Suppressor macrophage treated with lipopolysaccharide for 1 hour (primary cell): ENCODE data around the gene SKOR2.
A peak's percentile ranks its signal among the peaks of the same experiment; 100 is the strongest.

ENCODE experiments used
- DNase-seq, 3 donors: peaks; one replicate each; pipeline ENCODE4 v3.0.0-alpha.2; 2020 to 2022

Gene SKOR2, protein sequence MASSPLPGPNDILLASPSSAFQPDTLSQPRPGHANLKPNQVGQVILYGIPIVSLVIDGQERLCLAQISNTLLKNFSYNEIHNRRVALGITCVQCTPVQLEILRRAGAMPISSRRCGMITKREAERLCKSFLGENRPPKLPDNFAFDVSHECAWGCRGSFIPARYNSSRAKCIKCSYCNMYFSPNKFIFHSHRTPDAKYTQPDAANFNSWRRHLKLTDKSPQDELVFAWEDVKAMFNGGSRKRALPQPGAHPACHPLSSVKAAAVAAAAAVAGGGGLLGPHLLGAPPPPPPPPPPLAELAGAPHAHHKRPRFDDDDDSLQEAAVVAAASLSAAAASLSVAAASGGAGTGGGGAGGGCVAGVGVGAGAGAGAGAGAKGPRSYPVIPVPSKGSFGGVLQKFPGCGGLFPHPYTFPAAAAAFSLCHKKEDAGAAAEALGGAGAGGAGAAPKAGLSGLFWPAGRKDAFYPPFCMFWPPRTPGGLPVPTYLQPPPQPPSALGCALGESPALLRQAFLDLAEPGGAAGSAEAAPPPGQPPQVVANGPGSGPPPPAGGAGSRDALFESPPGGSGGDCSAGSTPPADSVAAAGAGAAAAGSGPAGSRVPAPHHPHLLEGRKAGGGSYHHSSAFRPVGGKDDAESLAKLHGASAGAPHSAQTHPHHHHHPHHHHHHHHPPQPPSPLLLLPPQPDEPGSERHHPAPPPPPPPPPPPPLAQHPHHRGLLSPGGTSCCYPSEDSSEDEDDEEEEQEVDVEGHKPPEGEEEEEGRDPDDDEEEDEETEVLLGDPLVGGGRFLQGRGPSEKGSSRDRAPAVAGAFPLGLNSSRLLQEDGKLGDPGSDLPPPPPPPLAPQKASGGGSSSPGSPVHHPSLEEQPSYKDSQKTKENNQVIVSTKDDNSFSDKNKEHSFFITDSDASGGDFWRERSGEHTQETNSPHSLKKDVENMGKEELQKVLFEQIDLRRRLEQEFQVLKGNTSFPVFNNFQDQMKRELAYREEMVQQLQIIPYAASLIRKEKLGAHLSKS

GRCh38 chr18:47251289-47252120 is at the start of gene SKOR2:
TSS of gene SKOR2 (minus strand) at chr18:47251660. CDS start at chr18:47249183, 2,477 bp downstream.
- DNase-seq = peak in 2 of 3 donors; percentile 4 to 18

DNA sequence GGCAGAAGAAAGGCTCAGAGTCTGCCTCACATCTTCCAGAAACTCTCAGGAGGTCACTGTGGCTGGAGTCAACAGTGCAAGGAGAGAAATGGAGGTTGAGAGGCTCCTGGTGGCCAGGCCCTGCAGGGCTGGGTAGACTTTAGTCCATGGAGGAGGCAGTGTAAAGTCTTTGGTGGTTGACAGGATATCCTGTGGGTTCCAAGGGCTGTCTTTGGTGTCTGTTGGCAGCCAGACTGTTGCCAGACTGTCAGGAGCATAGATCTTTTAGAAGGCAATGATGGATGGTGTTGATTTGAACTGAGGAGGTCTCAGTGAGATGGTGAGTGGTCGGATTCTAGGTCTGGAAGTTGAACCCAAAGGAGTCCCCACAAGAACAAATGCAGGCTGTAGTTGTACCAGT is 45.0 kb upstream of the SKOR2 start:
- DNase-seq = no peak

DNA sequence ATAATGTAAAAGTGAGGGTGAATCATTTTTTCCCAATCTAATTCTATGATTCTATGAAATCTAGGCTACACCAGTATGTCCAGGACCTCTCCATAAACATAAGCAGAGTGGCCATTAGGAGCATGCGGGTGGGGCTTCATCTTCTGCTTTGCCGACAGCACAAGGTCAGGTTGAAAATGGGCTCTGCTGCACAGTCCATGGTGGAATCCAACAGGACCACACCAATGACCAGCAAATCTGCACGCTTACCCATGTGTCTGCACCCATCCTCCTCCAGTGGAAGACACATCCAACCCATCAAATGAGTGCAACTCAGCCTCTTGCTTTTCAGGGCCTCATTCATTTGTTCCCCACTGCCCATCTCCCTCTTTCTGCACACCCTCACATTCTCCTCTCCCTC is 43.3 kb upstream of the SKOR2 start:
- DNase-seq = no peak

DNA sequence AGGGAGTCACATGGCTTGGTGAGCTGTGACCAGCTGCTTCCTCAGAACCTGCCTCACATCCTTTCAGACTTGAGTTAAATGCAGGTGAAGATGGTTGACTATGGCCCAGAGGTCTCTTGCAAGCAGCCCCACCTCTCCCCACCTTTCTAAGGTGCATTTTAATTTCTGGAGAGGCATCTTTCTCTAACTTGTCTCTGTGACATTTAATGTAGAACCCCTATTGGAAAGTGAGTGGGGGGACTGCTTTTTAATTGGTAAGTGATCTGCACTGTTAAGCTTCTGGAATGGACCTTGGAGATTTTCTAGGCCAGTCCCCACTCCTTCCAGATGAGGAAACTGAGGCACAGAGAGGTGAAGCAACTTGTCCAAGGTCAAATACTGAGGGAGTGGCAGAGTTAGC is 37.3 kb upstream of the SKOR2 start:
- DNase-seq = no peak

DNA sequence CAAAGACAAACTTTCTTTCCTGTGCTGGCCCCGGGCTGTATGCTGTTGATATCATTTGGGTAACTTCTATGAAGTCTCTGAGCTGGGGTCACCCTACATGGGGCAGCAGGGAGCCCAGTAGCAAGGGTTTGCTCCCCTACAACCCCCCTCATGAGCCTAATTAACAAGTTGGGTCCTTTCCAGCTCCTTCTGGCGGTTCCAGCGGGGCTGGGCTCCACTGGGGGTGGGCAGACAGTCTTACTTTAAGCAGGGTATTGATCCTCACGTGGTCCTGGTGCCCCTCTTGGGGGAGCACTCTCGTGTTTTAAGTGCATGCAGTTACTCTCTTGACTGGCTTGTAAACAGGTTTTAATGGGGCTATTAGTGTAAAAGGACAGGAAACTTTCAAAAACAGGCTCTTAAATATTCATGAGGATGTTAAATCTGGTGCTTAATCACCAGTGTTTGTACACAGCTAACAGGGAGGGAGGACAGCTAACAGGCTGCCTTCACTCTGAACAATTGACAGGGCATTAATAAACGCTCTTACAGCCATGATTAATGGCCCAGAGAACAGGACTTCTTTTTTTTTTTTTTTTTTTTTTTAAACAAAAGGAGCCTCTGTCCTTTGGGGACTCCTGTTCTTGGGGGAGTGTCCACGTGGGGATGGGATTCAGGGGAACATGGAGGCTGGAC is 36.6 kb upstream of the SKOR2 start:
- no peak for DNase-seq

DNA sequence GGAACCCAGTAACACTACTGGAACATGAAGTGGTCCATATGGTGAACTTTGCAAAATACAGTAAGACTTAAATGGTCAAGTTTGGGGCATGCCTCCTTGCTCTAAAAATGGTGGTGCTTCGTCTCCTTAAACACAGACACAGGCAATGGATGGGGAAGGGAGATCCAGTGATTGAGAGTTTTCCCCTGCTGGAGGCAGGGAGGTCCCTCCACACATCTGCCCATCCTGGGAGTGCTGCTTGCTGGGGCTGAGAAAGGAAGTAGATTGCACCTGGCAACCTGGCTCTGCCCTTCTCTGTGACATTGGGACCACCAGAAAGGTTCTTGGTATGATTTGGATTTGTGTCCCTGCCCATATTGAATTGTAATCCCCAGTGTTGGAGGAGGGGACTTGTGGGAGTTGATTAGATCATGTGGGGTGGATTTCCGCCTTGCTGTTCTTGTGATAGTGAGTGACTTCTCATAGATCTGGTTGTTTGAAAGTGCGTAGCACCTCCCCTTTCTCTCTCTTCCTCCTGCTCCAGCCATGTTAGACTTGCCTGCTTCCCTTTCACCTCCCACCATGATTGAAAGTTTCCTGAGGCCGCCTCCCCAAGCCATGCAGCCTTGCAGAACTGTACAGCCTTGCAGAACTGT is 35.4 kb upstream of the SKOR2 start:
- no peak for DNase-seq

GRCh38 chr18:47285456-47285855 is 34.0 kb upstream of the SKOR2 start:
- DNase-seq = no peak

DNA sequence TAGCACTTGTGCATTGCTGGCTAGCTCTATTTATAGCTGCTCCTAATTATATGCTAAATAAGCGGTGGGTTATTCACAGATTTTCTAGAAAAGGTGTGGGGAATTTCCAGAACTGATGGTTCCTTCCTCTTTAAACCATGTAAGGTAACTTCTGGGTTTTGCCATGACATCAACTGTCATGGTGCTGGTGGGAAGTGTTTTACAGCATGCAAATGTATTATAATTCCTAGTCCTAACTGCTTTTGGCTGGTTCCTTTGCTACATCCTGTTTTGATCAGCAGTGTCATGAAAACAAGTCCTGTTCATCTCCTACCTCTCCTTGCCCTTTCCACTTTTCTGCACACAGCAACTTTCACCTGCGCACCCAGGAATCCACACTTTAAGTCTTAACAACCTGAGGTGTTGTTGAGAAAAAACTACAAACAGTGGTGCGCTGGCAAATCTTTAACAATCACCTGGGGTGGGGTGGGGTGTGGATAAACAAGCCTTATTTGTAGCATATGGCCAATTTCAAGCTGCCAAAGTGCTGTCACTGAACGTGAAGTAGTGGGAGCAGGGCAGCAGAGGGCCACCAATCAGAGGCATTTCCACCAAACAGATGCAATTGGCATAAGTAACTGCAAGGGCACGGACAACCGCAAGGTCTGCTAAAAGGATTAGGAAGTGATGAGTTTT is 33.4 kb upstream of the SKOR2 start:
- peak; percentile 10 to 43 (median 11) for DNase-seq

DNA sequence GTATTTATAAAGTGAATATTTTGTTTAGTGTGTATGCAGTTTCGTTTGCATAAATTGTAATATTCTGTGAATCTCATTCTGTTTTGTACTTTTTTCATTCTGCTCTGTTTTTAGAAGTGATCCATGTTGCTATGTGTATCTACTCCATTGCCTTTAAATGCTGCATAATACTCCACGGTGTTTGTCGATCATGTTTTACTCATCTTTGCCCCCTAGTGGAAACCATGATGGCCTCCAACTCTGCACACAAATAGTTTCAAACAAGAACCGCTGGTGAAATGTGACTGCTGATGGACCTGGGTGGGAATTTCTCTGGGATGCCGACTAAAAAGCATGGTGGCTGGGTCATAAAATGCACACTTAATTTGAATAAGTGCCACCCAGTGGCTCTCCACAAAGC is 32.0 kb upstream of the SKOR2 start:
- peak in 1 of 3 donors; percentile 8 for DNase-seq

- no peak for DNase-seq
Measured at GRCh38 chr18:47280121-47280520, 28.7 kb upstream of the SKOR2 start.

DNA sequence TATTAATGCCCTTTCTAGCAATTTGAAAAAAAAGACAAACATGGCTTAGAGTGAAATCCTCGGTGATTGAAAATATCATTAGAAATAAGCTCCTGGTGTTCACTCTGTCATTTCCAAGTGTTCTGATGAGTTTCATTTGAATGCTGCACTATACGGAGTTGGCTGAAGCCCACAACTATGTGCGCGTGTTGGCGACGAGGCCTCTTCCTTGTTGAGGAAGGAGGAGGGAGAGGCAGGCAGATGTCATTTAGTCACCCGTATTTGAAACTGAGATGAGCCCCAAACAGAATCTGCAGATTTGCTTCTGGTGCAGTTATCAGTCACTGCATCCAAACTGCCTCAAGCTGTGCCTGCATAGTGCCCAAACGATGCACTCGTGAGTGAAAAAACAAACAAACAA is 23.5 kb upstream of the SKOR2 start:
- no peak for DNase-seq

GRCh38 chr18:47265197-47265596 is 13.7 kb upstream of the SKOR2 start:
- DNase-seq = no peak

DNA sequence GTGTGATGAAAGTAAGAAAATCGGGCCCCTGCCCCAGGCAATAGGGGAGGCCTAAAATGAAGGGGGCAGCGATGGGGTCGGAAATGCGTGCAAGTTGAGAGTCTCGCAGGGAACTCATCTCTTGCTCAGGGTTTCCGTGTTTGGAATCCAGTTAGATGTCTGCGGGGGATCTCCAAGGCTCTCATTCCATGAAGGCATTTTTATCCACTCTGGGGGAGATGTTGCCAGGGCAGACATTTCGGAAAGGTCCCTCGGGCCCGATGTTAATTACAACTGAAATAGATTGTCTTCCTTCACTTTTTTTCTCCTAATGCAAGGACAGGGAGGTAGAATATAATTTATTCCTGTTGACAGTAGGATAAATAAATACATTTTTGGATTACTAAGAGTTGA is 12.8 kb upstream of the SKOR2 start:
- DNase-seq = no peak

- DNase-seq = no peak
Measured at GRCh38 chr18:47263430-47264307, 12.2 kb upstream of the SKOR2 start.

DNA sequence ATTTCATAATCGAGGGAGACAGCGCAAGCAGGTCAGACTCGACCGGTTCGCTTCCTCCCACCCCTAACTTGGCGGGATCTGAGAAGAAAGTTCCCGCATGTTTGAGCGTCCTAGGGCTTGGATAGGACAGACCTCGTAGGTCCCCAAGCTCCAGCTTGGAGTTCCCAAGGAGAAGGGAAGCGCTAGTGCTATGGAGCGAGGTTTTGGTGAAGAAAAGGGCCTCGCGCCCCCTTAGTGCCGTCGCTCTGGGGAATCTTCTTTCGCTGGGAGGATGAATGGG is 11.6 kb upstream of the SKOR2 start:
- no peak for DNase-seq

- no peak for DNase-seq
Measured at GRCh38 chr18:47262301-47263149, 11.1 kb upstream of the SKOR2 start.

GRCh38 chr18:47261902-47262300 is 10.4 kb upstream of the SKOR2 start:
- no peak for DNase-seq

DNA sequence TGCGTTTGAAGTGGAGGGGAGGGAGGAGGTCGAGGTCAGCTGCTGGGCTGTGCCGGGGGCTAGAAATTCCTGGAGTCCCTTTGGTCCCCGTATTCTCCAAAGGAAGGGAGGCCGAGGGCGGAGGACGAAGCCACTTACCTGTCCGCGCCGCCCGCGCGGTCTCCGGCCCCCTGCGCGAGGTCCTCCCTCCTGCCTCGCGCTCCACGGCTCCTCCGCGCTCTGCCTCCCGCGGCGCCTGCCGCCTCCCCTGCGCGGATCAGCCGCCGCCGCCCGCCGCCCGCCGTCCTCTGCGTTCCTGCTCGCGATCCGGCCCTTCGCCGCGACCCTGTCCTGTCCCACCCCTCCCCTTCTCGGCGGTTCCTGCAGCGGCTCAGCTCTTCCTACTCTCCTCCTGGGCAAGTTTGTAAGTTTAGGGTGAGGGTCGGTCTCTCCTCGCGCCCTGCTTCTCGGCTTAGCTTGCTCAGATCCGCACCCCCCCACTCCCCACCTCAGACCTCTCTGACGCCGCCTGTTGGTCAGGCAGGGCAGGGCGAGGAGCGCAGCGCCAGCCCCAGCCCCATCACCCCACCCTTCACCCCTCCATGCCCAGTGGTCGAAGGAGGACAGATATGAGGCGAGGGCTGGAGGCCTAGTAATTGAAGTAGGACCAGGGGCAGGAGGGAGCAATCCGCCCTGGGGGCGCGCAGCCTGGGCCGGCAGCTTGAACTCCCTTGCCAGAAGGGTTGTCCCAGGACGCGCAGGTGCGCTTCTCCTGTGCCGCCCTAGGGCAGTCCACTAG is 9.7 kb upstream of the SKOR2 start:
- no peak for DNase-seq
